K562 (cell line): ENCODE measurements around the gene PEF1. TPM values are rescaled to one million over a fixed set of nuclear protein-coding genes. Genes with fewer than 3 reads are reported as not detected.

Source experiments
- ATAC-seq: fragments of 200-7000 bp; cut with Tn5 transposase; 3 replicates; pipeline ENCODE4 v1.9.1; 2020; ENCODE audit warnings: moderate library complexity
- Bru-seq: library from RNA; stranded (reverse); fragments of 400-500 nt; gene quantifications from one replicate; lab custom pipeline; 2021; lab: Mats Ljungman, UMichigan
- BruChase-seq, 2 experiments: library from RNA; stranded (reverse); fragments of 400-500 nt; gene quantifications; one replicate each; lab custom pipeline; 2021; lab: Mats Ljungman, UMichigan
- BruUV-seq: library from RNA; stranded (reverse); fragments of 400-500 nt; replicated peaks from 2 replicates; lab custom pipeline; 2021; lab: Mats Ljungman, UMichigan
- CTCF ChIA-PET: fragments of 300-600 bp; formaldehyde crosslinking; extraction: SDS; loops from one replicate; lab custom pipeline; 2021; ENCODE audit warnings: low intra/inter-chr PET ratio; lab: Yijun Ruan, JAX
- POLR2A ChIA-PET: fragments of 300-600, 350-650 bp; sonication (Branson Sonifier 250); formaldehyde crosslinking; extraction: SDS; loops from one replicate; lab custom pipeline; 2021; ENCODE audit warnings: antibody characterized with exemption, inconsistent platforms; lab: Yijun Ruan, JAX
- DNase-seq, 4 experiments: peaks; one replicate each; pipeline versions ENCODE4 v3.0.0 to v3.0.0-alpha.2; 2011 to 2018; ENCODE audit warnings: low spot score in 3 of 4, mixed read lengths in 3 of 4; ENCODE audit errors: extremely low read depth in 1 of 4
- FAIRE-seq: peaks from 2 replicates; lab custom pipeline; 2011; peaks lifted over from hg19 to GRCh38; lab: Jason Lieb, UNC
- H2AFZ ChIP-seq: 2 replicates; pipeline ENCODE4 v1.6.0; 2011; ENCODE audit warnings: low read depth, low read length, control low read depth, inconsistent platforms
- H3K27ac ChIP-seq: fragments of 200-600 bp; 3 replicates; pipeline ENCODE4 v1.8.0; 2011; ENCODE audit warnings: low read depth, mild to moderate bottlenecking, control low read depth, inconsistent platforms, low read length, moderate library complexity, mixed read lengths; ENCODE audit errors: extremely low read depth
- H3K27me3 ChIP-seq, 2 experiments: fragments of 300-600 bp in 1 of 2; 2 replicates in 1 of 2; 3 replicates in 1 of 2; pipeline versions ENCODE4 v1.6.0 to v1.8.0; 2011; ENCODE audit warnings: inconsistent platforms in 2 of 2, low read length in 2 of 2, mild to moderate bottlenecking in 1 of 2, mixed read lengths in 1 of 2, moderate library complexity in 1 of 2; ENCODE audit not compliant: control insufficient read depth in 2 of 2, insufficient read depth in 2 of 2
- H3K36me3 ChIP-seq: fragments of 300-600 bp; 3 replicates; pipeline ENCODE4 v1.8.0; 2011; ENCODE audit warnings: mild to moderate bottlenecking, low read length, inconsistent platforms; ENCODE audit not compliant: control insufficient read depth, insufficient read depth
- H3K4me1 ChIP-seq, 2 experiments: fragments of 200-600 bp in 1 of 2; replicated peaks in 1 of 2; 2 replicates in 1 of 2; 3 replicates in 1 of 2; pipeline versions ENCODE4 v1.5.1 to v1.8.0; 2011; ENCODE audit warnings: inconsistent platforms in 2 of 2, low read length in 2 of 2, mild to moderate bottlenecking in 1 of 2, mixed read lengths in 1 of 2, moderate library complexity in 1 of 2; ENCODE audit not compliant: control insufficient read depth in 2 of 2, insufficient read depth in 2 of 2
- H3K4me2 ChIP-seq: 2 replicates; pipeline ENCODE4 v1.6.1; 2011; ENCODE audit warnings: low read length, control low read depth, inconsistent platforms, mixed read lengths; ENCODE audit not compliant: insufficient read depth
- H3K4me3 ChIP-seq: fragments of 200-600 bp; sonication (generic), shearing (Covaris generic); 2 replicates; pipeline ENCODE4 v1.5.1; 2016; ENCODE audit warnings: control low read depth, inconsistent platforms
- H3K79me2 ChIP-seq: fragments of 200-600 bp; 3 replicates; pipeline ENCODE4 v1.8.0; 2011; ENCODE audit warnings: low read length, inconsistent platforms; ENCODE audit not compliant: control insufficient read depth, insufficient read depth
- H3K9ac ChIP-seq, 2 experiments: 2 replicates each; pipeline versions ENCODE4 v1.6.0 to v1.6.1; 2011; ENCODE audit warnings: low read depth in 2 of 2, low read length in 2 of 2, control low read depth in 1 of 2, inconsistent platforms in 1 of 2, mild to moderate bottlenecking in 1 of 2, mixed read lengths in 1 of 2; ENCODE audit not compliant: insufficient read depth in 1 of 2
- H3K9me1 ChIP-seq: one replicate; pipeline ENCODE4 v1.6.0; 2011; ENCODE audit warnings: inconsistent platforms, mild to moderate bottlenecking, low read length, moderate library complexity; ENCODE audit not compliant: control insufficient read depth, insufficient read depth
- H3K9me3 ChIP-seq: replicated peaks from 2 replicates; pipeline ENCODE4 v1.5.1; 2011; ENCODE audit warnings: low read depth, low read length, inconsistent platforms; ENCODE audit not compliant: control insufficient read depth, insufficient read depth
- H4K20me1 ChIP-seq: replicated peaks from 2 replicates; pipeline ENCODE4 v1.6.1; 2011; ENCODE audit warnings: low read length, inconsistent platforms, mixed read lengths; ENCODE audit not compliant: control insufficient read depth, insufficient read depth
- CEBPZ ChIP-seq: fragments of 150-350 bp; IDR thresholded peaks from 2 replicates; pipeline ENCODE4 v1.6.1; 2014; ENCODE audit warnings: low read depth, mild to moderate bottlenecking, low read length, borderline replicate concordance
- ESRRB ChIP-seq: fragments of 250-450 bp; sonication (Bioruptor Pico); IDR thresholded peaks from 2 replicates; pipeline ENCODE4 v1.5.0; 2020; ENCODE audit warnings: mild to moderate bottlenecking, moderate library complexity, borderline replicate concordance
- KHSRP ChIP-seq: fragments of 450-650 bp; IDR thresholded peaks from 2 replicates; pipeline ENCODE4 v1.6.1; 2017
- MEIS2 ChIP-seq: fragments of 450-650 bp; IDR thresholded peaks from 2 replicates; pipeline ENCODE4 v1.6.1; 2014; ENCODE audit warnings: mild to moderate bottlenecking; ENCODE audit not compliant: partially characterized antibody
- NELFE ChIP-seq: IDR thresholded peaks from 2 replicates; pipeline ENCODE4 v1.6.1; 2011; ENCODE audit warnings: mild to moderate bottlenecking; ENCODE audit not compliant: insufficient read depth, insufficient read length
- NFXL1 ChIP-seq: fragments of 450-650 bp; formaldehyde crosslinking; IDR thresholded peaks from 2 replicates; pipeline ENCODE4 v1.4.0; 2021; ENCODE audit warnings: mild to moderate bottlenecking
- SMARCC2 ChIP-seq: fragments of 450-650 bp; IDR thresholded peaks from 2 replicates; pipeline ENCODE4 v1.6.1; 2017; ENCODE audit warnings: antibody characterized with exemption, moderate library complexity, mild to moderate bottlenecking, low read depth
- TAF7 ChIP-seq: fragments of 450-650 bp; IDR thresholded peaks from 2 replicates; pipeline ENCODE4 v1.6.1; 2016; ENCODE audit warnings: missing genetic modification characterization, missing compliant biosample characterization
- ZBTB7A ChIP-seq: IDR thresholded peaks from 2 replicates; pipeline ENCODE4 v1.6.1; 2011; ENCODE audit warnings: low read depth, mild to moderate bottlenecking, low read length, moderate library complexity, borderline replicate concordance; ENCODE audit not compliant: control insufficient read depth
- ZFX ChIP-seq: sonication (generic); formaldehyde crosslinking; IDR thresholded peaks from 2 replicates; pipeline ENCODE4 v1.8.0; 2022; ENCODE audit warnings: mild to moderate bottlenecking, missing genetic modification reagents, moderate library complexity
- ZNF717 ChIP-seq: fragments of 250-450 bp; sonication (Bioruptor Pico); IDR thresholded peaks from 2 replicates; pipeline ENCODE4 v1.5.0; 2021
- WGBS: fragments of 100-300 bp; shearing (Covaris generic); methylation state at CpG from one replicate; pipeline ENCODE4 v1.1.6; 2016; ENCODE audit warnings: low coverage, mixed read lengths; ENCODE audit not compliant: insufficient coverage; ENCODE audit errors: missing lambda C conversion rate; 5-methylcytosine and 5-hydroxymethylcytosine counted together
- in situ Hi-C: fragments of 300-500 bp; cut with MboI; formaldehyde crosslinking; loops from 4 replicates; pipeline ENCODE4 v1.15.0; 2018; ENCODE audit warnings: inconsistent platforms, mixed read lengths
- intact Hi-C: fragments of 100-400 bp; cut with micrococcal nuclease; formaldehyde crosslinking; loops from 2 replicates; pipeline ENCODE4 v1.14.2; 2022
- long read RNA-seq, 3 experiments: library from polyadenylated mRNA in 2 of 3; library from RNA in 1 of 3; unstranded in 2 of 3; stranded (forward) in 1 of 3; transcript quantifications; one replicate each; pipeline ENCODE4 v2.0.0, GENCODE V29; 2019 to 2022
- polyA minus RNA-seq, 3 experiments: library from RNA; depleted of rRNA, polyadenylated mRNA; stranded (reverse); fragments of >200 nt; gene quantifications; 2 replicates each; pipeline ENCODE4 v1.2.3, GENCODE V29; 2011
- polyA plus RNA-seq, 8 experiments: library from polyadenylated mRNA; depleted of rRNA in 4 of 8; stranded (reverse) in 5 of 8; unstranded in 3 of 8; fragments of >200 nt; fragmentation: Nextera tagmentation in 2 of 8; fragmentation: Illumina TruSeq in 1 of 8; extraction: Ambion mirVana in 2 of 8; extraction: Trizol in 1 of 8; gene quantifications; 2 replicates each; pipeline versions ENCODE4 v1.2.1 to v1.2.3, GENCODE V29; 2011 to 2014; ENCODE audit warnings: inconsistent platforms in 1 of 8, missing spikeins in 1 of 8
- total RNA-seq, 7 experiments: library from RNA; depleted of rRNA in 6 of 7; stranded (reverse); fragments of >200 nt in 6 of 7; fragmentation: Illumina TruSeq in 2 of 7; extraction: Trizol in 2 of 7; gene quantifications; 2 replicates each; pipeline versions ENCODE4 v1.2.1 to v1.2.3, GENCODE V29; 2011 to 2021; ENCODE audit warnings: low replicate concordance in 1 of 7

PEF1 gene
- total RNA-seq (2011; cell fraction: chromatin; rRNA removed; ENCODE audit: low replicate concordance) = 15.8 and 31.8 TPM in 2 replicates
- 33.0 and 33.2 TPM in 2 replicates for total RNA-seq (2011; cell fraction: nucleolus; rRNA removed)
- 32.8 and 35.6 TPM in 2 replicates for total RNA-seq (2011; cell fraction: nucleoplasm; rRNA removed)
- total RNA-seq (2014; rRNA removed) = 76.6 and 87.6 TPM in 2 replicates
- total RNA-seq (2014; rRNA removed; fragmentation: Illumina TruSeq; extraction: Trizol) = 39.4 and 46.0 TPM in 2 replicates
- total RNA-seq (2015; rRNA removed; fragmentation: Illumina TruSeq; extraction: Trizol) = 48.8 and 49.1 TPM in 2 replicates
- 61.0 and 61.9 TPM in 2 replicates for total RNA-seq (2021)
- 73.7 and 104 TPM in 2 replicates for polyA plus RNA-seq (2011; rRNA removed)
- 124 and 143 TPM in 2 replicates for polyA plus RNA-seq (2011; cell fraction: cytosol; rRNA removed)
- 54.6 and 59.0 TPM in 2 replicates for polyA plus RNA-seq (2011; cell fraction: nucleus; rRNA removed)
- 51.6 and 78.2 TPM in 2 replicates for polyA plus RNA-seq (2012)
- 95.5 and 97.8 TPM in 2 replicates for polyA plus RNA-seq (2014; fragmentation: Illumina TruSeq; extraction: Trizol)
- 10 to 100 TPM; 26.3 to 33.0 TPM for polyA plus RNA-seq (2014; fragmentation: Nextera tagmentation; extraction: Ambion mirVana)
- 78.2 and 82.5 TPM in 2 replicates for polyA plus RNA-seq (2014; rRNA removed)
- polyA minus RNA-seq (2011; rRNA and poly(A)+ RNA removed) = 64.1 and 71.1 TPM in 2 replicates
- 46.2 and 46.7 TPM in 2 replicates for polyA minus RNA-seq (2011; cell fraction: cytosol; rRNA and poly(A)+ RNA removed)
- polyA minus RNA-seq (2011; cell fraction: nucleus; rRNA and poly(A)+ RNA removed) = 14.0 and 23.8 TPM in 2 replicates
- Bru-seq, nascent RNA = percentile 86 among the genes with signal in this experiment
- percentile 82 among the genes with signal in this experiment for BruChase-seq, experiment 1, labeled RNA remaining after a 2-hour chase
- percentile 78 among the genes with signal in this experiment for BruChase-seq, experiment 2, labeled RNA remaining after a 6-hour chase
- long read RNA-seq, experiment 1, transcript PEF1-201 (5 exons, 1,629 nt) = major isoform, 174 of 246 reads
- long read RNA-seq, experiment 1, transcript PEF1-205 (4 exons, 750 nt) = minor isoform, 11 of 246 reads
- long read RNA-seq, experiment 1, partial matches to known transcripts = 43 of 246 reads
- long read RNA-seq, experiment 1, other reads (novel, unspliced or antisense) = 16 of 246 reads
- long read RNA-seq, experiment 2, transcript PEF1-201 (5 exons, 1,629 nt) = major isoform, 27 of 93 reads
- long read RNA-seq, experiment 2, transcript PEF1-205 (4 exons, 750 nt) = minor isoform, 7 of 93 reads
- long read RNA-seq, experiment 2, partial matches to known transcripts = 42 of 93 reads
- long read RNA-seq, experiment 2, other reads (novel, unspliced or antisense) = 15 of 93 reads
- long read RNA-seq, experiment 3, transcript PEF1-201 (5 exons, 1,629 nt) = major isoform, 133 of 159 reads
- long read RNA-seq, experiment 3, transcript PEF1-205 (4 exons, 750 nt) = minor isoform, 7 of 159 reads
- long read RNA-seq, experiment 3, partial matches to known transcripts = 9 of 159 reads
- long read RNA-seq, experiment 3, other reads (novel, unspliced or antisense) = 10 of 159 reads

GRCh38 chr1:31644560-31645273 lies at the start of gene PEF1:
TSS of gene PEF1 (minus strand) at chr1:31644876. CDS start at chr1:31644864, 12 bp downstream.
- intact Hi-C loops (loop anchor here (10.0 kb wide), 1 partner anchor 310 kb away; no protein-coding TSS in a partner anchor), in situ Hi-C loops (no loop called here)
- H3K27me3 ChIP-seq = 0 out of 5 replicates have a peak, but pooled peaks cover 0 to under 1% of the 10 kb centered on the region in 2 experiments
- ATAC-seq (peak; percentile 91), FAIRE-seq (peak; percentile 94), DNase-seq (peak; percentile 99 to 100 (median 100))
- under 1% methylated on average over 53 of the region's 56 CpGs for WGBS
- peak within 1 kb of the TSS; percentile 62 for H3K4me3 ChIP-seq
- peak within 1 kb of the TSS; percentile 99 for H2AFZ ChIP-seq
- no peaks in the 10 kb centered on the region for H3K9me3 ChIP-seq
- POLR2A ChIA-PET = interaction anchor here (0.6 to 2.5 kb wide), 20 partner anchors 8 to 654 kb away, joined by 3 to 11 read pairs (median 4); no protein-coding TSS in a partner anchor
- H3K4me2 ChIP-seq = peak within 1 kb of the TSS; percentile 100
- H3K79me2 ChIP-seq = peaks cover 33% of the 10 kb centered on the region
- CTCF ChIA-PET = interaction anchor here (0.6 kb wide), 1 partner anchor 75 kb away, joined by 3 read pairs; no protein-coding TSS in a partner anchor
- no peaks in the 10 kb centered on the region; the same call in 2 of the 3 replicates for H3K36me3 ChIP-seq
- no peaks in the 10 kb centered on the region for H3K9me1 ChIP-seq
- H3K9ac ChIP-seq = peak within 1 kb of the TSS; percentile 94 to 99
- no TSS peak for BruUV-seq
- no peaks in the 10 kb centered on the region for H4K20me1 ChIP-seq
- peak within 1 kb of the TSS; percentile 96 for H3K27ac ChIP-seq
- peaks cover 0 to 13% of the 10 kb centered on the region in 2 experiments; a peak in 3 of 5 replicates for H3K4me1 ChIP-seq
- TF ChIP-seq SMARCC2 (0 out of 2 replicates have a peak, but pooled peaks have one; percentile 45), MEIS2 (peak; percentile 93), CEBPZ (peak; percentile 52; the same call in 1 of the 2 replicates), NELFE (no peak), ZNF717 (CRISPR knock-in tag) (no peak), ZFX (CRISPR knock-in tag) (peak; percentile 96), KHSRP (peak; percentile 99), ZBTB7A (no peak; the same call in 1 of the 2 replicates), TAF7 (peak; percentile 68; the same call in 1 of the 2 replicates), ESRRB (no peak), NFXL1 (no peak)
